Prostate gland (tissue), 2 donors: Measurements from ENCODE around the gene CACNA1D. TPM values are rescaled to one million over a fixed set of nuclear protein-coding genes. Genes with fewer than 3 reads are reported as not detected.

Source experiments
- DNase-seq: peaks from one replicate; pipeline ENCODE4 v3.0.0-alpha.2; 2019; ENCODE audit warnings: low spot score
- H3K27ac ChIP-seq, 2 donors: fragments of 200-600 bp; sonication (generic); 2 replicates each; pipeline ENCODE4 v1.5.1; 2017 to 2019
- H3K27me3 ChIP-seq: fragments of 200-600 bp; sonication (generic); replicated peaks from 2 replicates; pipeline ENCODE4 v1.5.1; 2019; ENCODE audit not compliant: insufficient read depth
- H3K36me3 ChIP-seq, 2 donors: fragments of 200-600 bp; sonication (generic); 1 replicate in 1 of 2; 2 replicates in 1 of 2; pipeline versions ENCODE4 v1.5.1 to v1.8.1; 2017 to 2019
- H3K4me1 ChIP-seq: fragments of 200-600 bp; sonication (generic); replicated peaks from 2 replicates; pipeline ENCODE4 v1.5.1; 2019
- H3K4me3 ChIP-seq, 2 donors: fragments of 200-600 bp; sonication (generic); 2 replicates each; pipeline ENCODE4 v1.5.1; 2017 to 2019
- H3K9me3 ChIP-seq: fragments of 200-600 bp; sonication (generic); 2 replicates; pipeline ENCODE4 v1.5.1; 2017
- POLR2A ChIP-seq: fragments of 450-650 bp; IDR thresholded peaks from one replicate; pipeline ENCODE4 v1.6.1; 2016; ENCODE audit warnings: antibody characterized with exemption, mild to moderate bottlenecking
- POLR2AphosphoS5 ChIP-seq: sonication (generic); formaldehyde crosslinking; IDR thresholded peaks from one replicate; pipeline ENCODE4 v1.6.1; 2017; ENCODE audit warnings: antibody characterized with exemption
- WGBS: methylation state at CpG from one replicate; pipeline ENCODE4 v1.1.5; 2018; 5-methylcytosine and 5-hydroxymethylcytosine counted together
- intact Hi-C: fragments of 100-400 bp; cut with DNase I; formaldehyde crosslinking; loops from one replicate; pipeline ENCODE4 v1.14.2; 2022
- total RNA-seq, 2 donors: library from RNA; depleted of rRNA; stranded (reverse); fragments of >200 nt; gene quantifications; one replicate each; pipeline ENCODE4 v1.1.0, GENCODE V29; 2016
- TF ChIP-seq, protein P1 (sequence below), 4 experiments: fragments of 200-600 bp in 2 of 4; fragments of 450-650 bp in 2 of 4; sonication (generic) in 2 of 4; IDR thresholded peaks; 1 replicate in 3 of 4; 2 replicates in 1 of 4; pipeline ENCODE4 v1.5.1; 2016 to 2019; ENCODE audit warnings: antibody characterized with exemption in 4 of 4, mild to moderate bottlenecking in 2 of 4, moderate library complexity in 2 of 4

The CACNA1D gene
- total RNA-seq, 2 donors from 2014 or later: 15.5 to 45.1 TPM

- Histone ChIP-seq H3K27me3 (no peaks in the 10 kb centered on the region), H3K4me1 (no peaks in the 10 kb centered on the region), H3K9me3 (no peaks in the 10 kb centered on the region), H3K4me3 (no peak overlapping the region), H3K36me3 (no peaks in the 10 kb centered on the region), H3K27ac (no peak overlapping the region)
- intact Hi-C loops: no loop called here
- 84% methylated on average over 14 of the region's 14 CpGs for WGBS
- no peak for DNase-seq
- TF ChIP-seq, protein P1, sequence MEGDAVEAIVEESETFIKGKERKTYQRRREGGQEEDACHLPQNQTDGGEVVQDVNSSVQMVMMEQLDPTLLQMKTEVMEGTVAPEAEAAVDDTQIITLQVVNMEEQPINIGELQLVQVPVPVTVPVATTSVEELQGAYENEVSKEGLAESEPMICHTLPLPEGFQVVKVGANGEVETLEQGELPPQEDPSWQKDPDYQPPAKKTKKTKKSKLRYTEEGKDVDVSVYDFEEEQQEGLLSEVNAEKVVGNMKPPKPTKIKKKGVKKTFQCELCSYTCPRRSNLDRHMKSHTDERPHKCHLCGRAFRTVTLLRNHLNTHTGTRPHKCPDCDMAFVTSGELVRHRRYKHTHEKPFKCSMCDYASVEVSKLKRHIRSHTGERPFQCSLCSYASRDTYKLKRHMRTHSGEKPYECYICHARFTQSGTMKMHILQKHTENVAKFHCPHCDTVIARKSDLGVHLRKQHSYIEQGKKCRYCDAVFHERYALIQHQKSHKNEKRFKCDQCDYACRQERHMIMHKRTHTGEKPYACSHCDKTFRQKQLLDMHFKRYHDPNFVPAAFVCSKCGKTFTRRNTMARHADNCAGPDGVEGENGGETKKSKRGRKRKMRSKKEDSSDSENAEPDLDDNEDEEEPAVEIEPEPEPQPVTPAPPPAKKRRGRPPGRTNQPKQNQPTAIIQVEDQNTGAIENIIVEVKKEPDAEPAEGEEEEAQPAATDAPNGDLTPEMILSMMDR (IDR thresholded peaks at IDR 0.05): no peak
- TF ChIP-seq POLR2AphosphoS5: no peak
- no peak for TF ChIP-seq POLR2A
Observed at GRCh38 chr3:53525765-53526703, 31.6 kb downstream of the CACNA1D start.

GRCh38 chr3:53526704-53527055, 32.3 kb downstream of the CACNA1D start:
- Histone ChIP-seq H3K4me1 (no peaks in the 10 kb centered on the region), H3K27me3 (no peaks in the 10 kb centered on the region), H3K27ac (no peak overlapping the region), H3K36me3 (no peaks in the 10 kb centered on the region), H3K9me3 (no peaks in the 10 kb centered on the region), H3K4me3 (no peak overlapping the region)
- DNase-seq: no peak
- 89% methylated on average over 4 of the region's 4 CpGs for whole genome bisulfite sequencing
- TF ChIP-seq, protein P1 (IDR thresholded peaks at IDR 0.05): no peak
- no peak for TF ChIP-seq POLR2A
- TF ChIP-seq POLR2AphosphoS5: no peak
- intact Hi-C loops: no loop called here

DNA sequence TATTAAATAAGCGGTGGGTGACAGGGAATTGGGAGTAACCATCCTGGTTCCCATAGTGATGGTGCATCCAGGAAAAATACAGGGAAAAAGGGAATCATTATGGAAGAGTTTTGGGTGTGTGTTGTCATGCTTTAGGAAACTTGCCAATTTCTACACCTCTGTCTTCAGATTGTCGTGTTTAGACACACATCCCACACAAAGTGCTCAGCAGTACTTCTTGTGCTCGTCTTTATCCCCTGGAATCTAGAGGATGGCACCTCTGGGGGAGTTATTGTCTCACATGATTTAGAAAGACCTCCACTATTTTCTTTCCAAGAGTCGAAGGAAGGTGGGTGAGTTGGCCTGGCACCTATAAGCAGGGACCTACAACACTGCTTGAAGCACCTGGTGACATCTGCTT, 35.8 kb downstream of the CACNA1D start:
- H3K27ac ChIP-seq: no peak overlapping the region
- no peaks in the 10 kb centered on the region for H3K9me3 ChIP-seq
- no peaks in the 10 kb centered on the region for H3K36me3 ChIP-seq
- no peak for DNase-seq
- H3K27me3 ChIP-seq: no peaks in the 10 kb centered on the region
- TF ChIP-seq, protein P1 (IDR thresholded peaks at IDR 0.05): no peak
- TF ChIP-seq POLR2AphosphoS5: no peak
- TF ChIP-seq POLR2A: no peak
- intact Hi-C loops: no loop called here
- WGBS: 82% methylated on average over 4 of the region's 4 CpGs
- H3K4me3 ChIP-seq: no peak overlapping the region
- H3K4me1 ChIP-seq: peaks cover 4% of the 10 kb centered on the region

DNA sequence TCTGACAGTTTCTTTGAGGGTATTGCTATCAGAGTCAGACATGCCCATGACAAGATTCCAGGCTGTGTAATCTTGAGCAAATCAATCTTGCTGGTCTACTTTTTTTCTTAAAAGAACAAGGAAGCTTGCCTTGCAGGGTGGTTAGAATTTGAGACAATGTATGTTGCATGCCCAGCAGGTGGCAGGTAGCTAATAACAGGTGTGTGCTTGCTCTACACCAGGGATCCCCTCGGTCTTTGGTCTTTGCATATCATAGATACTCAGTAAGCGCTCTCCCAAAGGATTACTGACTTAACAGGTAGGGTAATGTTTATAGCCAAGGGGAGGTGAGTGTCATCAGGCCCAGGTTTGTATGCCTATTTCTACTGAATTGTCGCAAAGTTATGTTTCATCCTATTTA, 37.3 kb downstream of the CACNA1D start:
- 54% methylated on average over 3 of the region's 3 CpGs for WGBS
- Histone ChIP-seq H3K4me1 (peaks cover 6% of the 10 kb centered on the region), H3K4me3 (no peak overlapping the region), H3K27me3 (no peaks in the 10 kb centered on the region), H3K36me3 (no peaks in the 10 kb centered on the region), H3K9me3 (no peaks in the 10 kb centered on the region), H3K27ac (no peak overlapping the region)
- TF ChIP-seq, protein P1 (IDR thresholded peaks at IDR 0.05): peak in 2 of 4 experiments; percentile 31 to 47
- TF ChIP-seq POLR2AphosphoS5 (no peak), POLR2A (no peak)
- DNase-seq: peak; percentile 16
- intact Hi-C loops: no loop called here

DNA sequence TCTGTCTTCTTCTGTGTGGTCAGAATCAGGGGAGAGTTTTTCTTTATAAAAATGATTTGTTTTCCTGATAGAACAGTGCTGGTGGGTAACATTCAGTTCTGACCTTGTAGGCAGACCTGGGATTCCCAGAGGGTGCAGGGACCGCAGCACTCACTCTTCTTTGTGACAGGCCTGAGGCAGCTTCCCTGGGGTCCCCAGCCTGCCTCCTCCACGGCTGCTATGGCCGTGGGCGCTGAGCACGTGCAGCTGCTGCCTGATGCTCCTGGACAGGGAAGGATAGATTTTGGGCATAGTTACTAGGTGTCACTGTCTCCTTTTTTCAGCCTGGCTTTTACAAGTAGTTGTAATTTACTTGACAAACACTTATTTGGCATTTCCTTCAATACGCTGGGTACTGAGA, 39.1 kb downstream of the CACNA1D start:
- 80% methylated on average over 6 of the region's 6 CpGs for WGBS

More for the DNA sequence above, 39.1 kb downstream of the CACNA1D start:
- Histone ChIP-seq H3K4me1 (peaks cover 6% of the 10 kb centered on the region), H3K27me3 (no peaks in the 10 kb centered on the region), H3K27ac (no peak overlapping the region), H3K4me3 (no peak overlapping the region), H3K36me3 (no peaks in the 10 kb centered on the region), H3K9me3 (no peaks in the 10 kb centered on the region)
- DNase-seq: no peak
- intact Hi-C loops: no loop called here
- TF ChIP-seq, protein P1 (IDR thresholded peaks at IDR 0.05): no peak
